HFFc6 (cell line): ENCODE measurements around the gene MKNK2. TPM values are rescaled to one million over a fixed set of nuclear protein-coding genes. Genes with fewer than 3 reads are reported as not detected.

Experiments
- DNase-seq: peaks from one replicate; pipeline ENCODE4 v3.0.0-alpha.2; 2018
- H3K27ac Mint-ChIP-seq: 2 replicates; pipeline ENCODE4 v1.8.0; 2020; ENCODE audit warnings: mild to moderate bottlenecking, mixed read lengths
- H3K27me3 Mint-ChIP-seq: 2 replicates; pipeline ENCODE4 v1.8.0; 2021; ENCODE audit warnings: mild to moderate bottlenecking, moderate library complexity, mixed read lengths; ENCODE audit not compliant: insufficient read depth
- H3K36me3 Mint-ChIP-seq: 2 replicates; pipeline ENCODE4 v1.8.0; 2021; ENCODE audit warnings: low read depth, mixed read lengths
- H3K4me1 Mint-ChIP-seq: 2 replicates; pipeline ENCODE4 v1.8.0; 2020; ENCODE audit warnings: low read depth, mixed read lengths
- H3K4me3 Mint-ChIP-seq: 2 replicates; pipeline ENCODE4 v1.8.0; 2020; ENCODE audit warnings: mild to moderate bottlenecking, moderate library complexity, mixed read lengths
- H3K9me3 Mint-ChIP-seq: 2 replicates; pipeline ENCODE4 v1.8.0; 2020; ENCODE audit warnings: mild to moderate bottlenecking, mixed read lengths
- CTCF ChIP-seq: fragments of 200-600 bp; sonication (generic); IDR thresholded peaks from 2 replicates; pipeline ENCODE4 v1.5.0; 2021; ENCODE audit warnings: antibody characterized with exemption, mild to moderate bottlenecking
- total RNA-seq, 6 experiments: library from RNA; stranded (reverse); fragmentation: NEBNext Ultra II Directional; extraction: Animal tissue kit (Norgen Biotek cat#: 25700); gene quantifications; 2 replicates in 1 of 6; 3 replicates in 5 of 6; pipeline ENCODE4 v1.2.3, GENCODE V29; 2021

MKNK2 gene
- total RNA-seq, 6 experiments from 2014 or later, result 61.5 to 82.9 (median 65.2) TPM

DNA sequence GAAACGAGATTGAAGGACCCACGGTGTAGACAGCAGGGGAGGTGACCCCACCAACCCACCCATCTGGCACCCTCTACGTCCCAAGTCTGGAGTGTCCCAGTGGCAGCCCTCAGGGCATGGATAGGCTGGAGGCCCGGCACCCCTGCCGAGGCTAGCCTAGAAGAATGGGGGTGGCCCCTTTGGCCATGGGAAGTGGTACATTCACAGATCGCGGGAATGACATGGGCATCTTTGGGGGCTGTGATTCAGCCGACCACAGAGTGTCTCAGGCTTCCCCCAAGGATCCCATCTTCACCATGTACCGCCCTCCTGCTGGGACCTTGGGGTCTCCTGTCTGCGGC is 11.3 kb upstream of the MKNK2 start:
- Mint-ChIP-seq H3K27me3 (peaks cover 1% of the 10 kb centered on the region), H3K27ac (peak overlapping the region; percentile 92), H3K4me3 (peak overlapping the region; percentile 91), H3K36me3 (no peaks in the 10 kb centered on the region), H3K4me1 (peaks cover 39% of the 10 kb centered on the region), H3K9me3 (no peaks in the 10 kb centered on the region)
- no peak for TF ChIP-seq CTCF
- DNase-seq, result no peak

DNA sequence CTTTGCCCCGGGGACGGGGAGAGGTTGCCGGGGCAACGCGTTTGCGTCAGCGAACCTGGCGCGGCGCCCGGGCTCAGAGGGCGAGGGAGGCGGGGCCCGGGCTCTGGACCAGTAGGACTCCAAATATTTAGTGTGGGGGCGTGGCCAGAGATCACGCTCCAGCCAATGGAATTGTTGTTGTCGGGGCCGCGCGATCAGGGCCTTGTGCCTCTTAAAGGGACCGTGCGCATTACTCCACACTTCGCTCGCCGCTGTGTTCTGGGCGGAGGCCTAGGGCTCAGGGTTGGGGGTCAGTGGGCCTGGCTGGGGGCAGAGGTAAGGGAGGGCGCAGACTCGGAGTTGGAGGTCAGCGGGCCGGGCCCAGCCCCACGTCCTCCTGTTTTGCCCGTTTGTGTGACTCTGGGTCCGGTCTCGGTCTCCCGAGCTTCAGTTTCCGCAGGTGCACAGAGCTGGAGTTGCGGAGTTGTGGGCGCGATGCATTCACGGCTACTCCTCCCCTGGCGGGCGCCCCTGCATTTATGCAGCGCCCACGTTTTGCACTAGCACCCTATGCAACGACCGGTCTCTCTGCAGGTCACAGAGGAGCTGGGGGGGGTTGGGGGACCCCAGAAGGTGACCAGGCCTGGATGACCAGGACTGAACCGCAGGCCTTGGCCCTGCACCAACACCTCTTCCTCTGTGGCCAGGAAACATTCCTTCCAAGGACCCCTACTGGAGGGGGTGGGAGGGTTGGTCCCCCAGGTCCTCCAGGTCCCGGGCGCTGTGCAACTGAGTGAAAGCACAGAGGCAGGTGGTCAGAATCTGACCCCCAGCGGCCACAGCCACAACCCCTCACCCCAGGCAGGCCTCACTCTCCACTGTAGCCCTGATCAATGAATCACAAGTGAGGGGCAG is 10.7 kb upstream of the MKNK2 start:
- peak overlapping the region; percentile 91 for H3K4me3 Mint-ChIP-seq
- H3K36me3 Mint-ChIP-seq, result no peaks in the 10 kb centered on the region
- H3K27me3 Mint-ChIP-seq, result peaks cover 1% of the 10 kb centered on the region
- TF ChIP-seq CTCF, result no peak; the same call in 1 of the 2 replicates
- DNase-seq, result peak; percentile 98
- H3K9me3 Mint-ChIP-seq, result no peaks in the 10 kb centered on the region
- H3K27ac Mint-ChIP-seq, result peak overlapping the region; percentile 92
- peaks cover 39% of the 10 kb centered on the region for H3K4me1 Mint-ChIP-seq

GRCh38 chr19:2060884-2061494 is 9.9 kb upstream of the MKNK2 start:
- peak overlapping the region; percentile 99 for H3K27ac Mint-ChIP-seq
- TF ChIP-seq CTCF, result no peak
- peak; percentile 65 for DNase-seq
- peaks cover 43% of the 10 kb centered on the region for H3K4me1 Mint-ChIP-seq
- H3K36me3 Mint-ChIP-seq, result no peaks in the 10 kb centered on the region
- H3K4me3 Mint-ChIP-seq, result peak overlapping the region; percentile 88
- H3K27me3 Mint-ChIP-seq, result peaks cover 1% of the 10 kb centered on the region
- H3K9me3 Mint-ChIP-seq, result no peaks in the 10 kb centered on the region

GRCh38 chr19:2059422-2060201 is 8.6 kb upstream of the MKNK2 start:
- DNase-seq, result peak; percentile 57
- peaks cover 1% of the 10 kb centered on the region for H3K27me3 Mint-ChIP-seq
- no peaks in the 10 kb centered on the region for H3K36me3 Mint-ChIP-seq
- peaks cover 40% of the 10 kb centered on the region for H3K4me1 Mint-ChIP-seq
- H3K27ac Mint-ChIP-seq, result peak overlapping the region; percentile 99
- no peaks in the 10 kb centered on the region for H3K9me3 Mint-ChIP-seq
- TF ChIP-seq CTCF, result no peak
- peak overlapping the region; percentile 88 for H3K4me3 Mint-ChIP-seq

DNA sequence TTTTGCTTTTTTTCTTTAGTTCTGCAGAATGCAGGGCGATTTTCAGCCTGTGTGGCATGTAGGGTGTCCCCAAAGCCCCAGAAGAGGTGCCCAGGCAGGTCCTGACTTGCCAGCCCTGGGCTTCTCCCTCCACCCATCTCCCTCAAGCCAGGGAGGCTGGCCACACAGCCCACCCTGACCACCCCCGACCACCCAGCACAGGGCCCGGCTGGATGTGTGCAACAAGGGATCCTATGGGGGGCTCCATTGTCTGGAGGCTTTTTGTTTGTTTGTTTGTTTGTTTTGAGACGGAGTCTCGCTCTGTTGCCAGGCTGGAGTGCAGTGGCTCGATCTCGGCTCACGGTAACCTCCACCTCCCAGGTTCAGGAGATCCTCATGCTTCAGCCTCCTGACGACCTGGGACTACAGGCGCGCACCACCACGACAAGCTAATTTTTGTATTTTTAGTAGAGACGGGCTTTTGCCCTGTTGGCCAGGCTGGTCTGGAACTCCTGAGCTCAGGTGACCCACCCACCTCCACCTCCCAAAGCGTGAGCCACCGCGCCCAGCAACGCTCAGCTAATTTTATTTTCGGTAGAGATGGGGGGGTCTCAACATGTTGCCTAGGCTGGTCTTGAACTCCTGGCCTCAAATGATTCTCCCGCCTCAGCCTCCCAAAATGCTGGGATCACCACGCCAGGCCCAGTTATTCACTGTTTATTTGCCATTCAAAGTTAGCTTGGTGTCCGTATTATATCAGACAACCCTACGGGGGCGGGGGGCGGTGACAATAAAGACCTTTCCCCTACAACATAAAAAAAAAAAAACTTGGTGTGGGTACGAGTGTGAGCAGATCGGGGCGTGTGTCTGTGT is 7.8 kb upstream of the MKNK2 start:
- peak overlapping the region; percentile 30; the same call in 1 of the 2 replicates for H3K4me3 Mint-ChIP-seq

More for the DNA sequence above, 7.8 kb upstream of the MKNK2 start:
- Mint-ChIP-seq H3K27me3 (peaks cover 1% of the 10 kb centered on the region), H3K27ac (peak overlapping the region; percentile 99), H3K36me3 (no peaks in the 10 kb centered on the region), H3K9me3 (no peaks in the 10 kb centered on the region), H3K4me1 (peaks cover 38% of the 10 kb centered on the region)
- TF ChIP-seq CTCF, result no peak
- no peak for DNase-seq
